Astrocyte (in vitro differentiated cells and primary cell): ENCODE measurements around the gene C17orf113.

Experiments used
- EZH2 ChIP-seq: IDR thresholded peaks from 2 replicates; pipeline ENCODE4 v1.6.1; 2012; ENCODE audit warnings: mild to moderate bottlenecking, low read length, inconsistent platforms; ENCODE audit not compliant: insufficient read depth
- TF ChIP-seq, protein P1 (sequence below): IDR thresholded peaks from 2 replicates; pipeline ENCODE4 v1.5.1; 2011; ENCODE audit warnings: low read depth, mild to moderate bottlenecking, inconsistent platforms, low read length, moderate library complexity; ENCODE audit not compliant: insufficient read depth

DNA sequence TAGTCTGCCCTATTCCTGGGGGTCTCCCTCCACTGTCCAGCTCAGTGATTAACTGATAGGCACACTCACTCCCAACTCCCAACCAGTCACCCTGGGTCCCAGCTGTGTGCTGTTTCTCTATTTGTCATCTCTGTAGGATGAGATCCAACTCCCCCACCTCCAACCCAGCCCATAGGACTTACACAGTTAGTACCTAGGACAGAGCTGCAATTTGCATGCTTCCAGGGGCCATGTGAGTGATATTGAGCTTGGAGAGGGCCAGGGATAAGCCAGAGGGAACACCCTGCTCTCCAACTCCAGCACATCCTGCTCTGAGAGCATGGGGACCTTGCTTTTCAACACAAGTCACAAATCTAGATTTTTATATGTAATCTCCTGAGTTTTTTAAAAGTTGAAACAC lies 8.8 kb downstream of the C17orf113 start:
- TF ChIP-seq, protein P1, sequence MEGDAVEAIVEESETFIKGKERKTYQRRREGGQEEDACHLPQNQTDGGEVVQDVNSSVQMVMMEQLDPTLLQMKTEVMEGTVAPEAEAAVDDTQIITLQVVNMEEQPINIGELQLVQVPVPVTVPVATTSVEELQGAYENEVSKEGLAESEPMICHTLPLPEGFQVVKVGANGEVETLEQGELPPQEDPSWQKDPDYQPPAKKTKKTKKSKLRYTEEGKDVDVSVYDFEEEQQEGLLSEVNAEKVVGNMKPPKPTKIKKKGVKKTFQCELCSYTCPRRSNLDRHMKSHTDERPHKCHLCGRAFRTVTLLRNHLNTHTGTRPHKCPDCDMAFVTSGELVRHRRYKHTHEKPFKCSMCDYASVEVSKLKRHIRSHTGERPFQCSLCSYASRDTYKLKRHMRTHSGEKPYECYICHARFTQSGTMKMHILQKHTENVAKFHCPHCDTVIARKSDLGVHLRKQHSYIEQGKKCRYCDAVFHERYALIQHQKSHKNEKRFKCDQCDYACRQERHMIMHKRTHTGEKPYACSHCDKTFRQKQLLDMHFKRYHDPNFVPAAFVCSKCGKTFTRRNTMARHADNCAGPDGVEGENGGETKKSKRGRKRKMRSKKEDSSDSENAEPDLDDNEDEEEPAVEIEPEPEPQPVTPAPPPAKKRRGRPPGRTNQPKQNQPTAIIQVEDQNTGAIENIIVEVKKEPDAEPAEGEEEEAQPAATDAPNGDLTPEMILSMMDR: no peak
- TF ChIP-seq EZH2: no peak
